RWPE2 (cell line): ENCODE measurements around the gene RFX6.

Source experiments
- ATAC-seq: fragments of 200-7000 bp; cut with Tn5 transposase; 3 replicates; pipeline ENCODE4 v1.9.1; 2021; ENCODE audit warnings: low read depth
- DNase-seq: peaks from one replicate; pipeline ENCODE4 v3.0.0-alpha.2; 2020; ENCODE audit warnings: low spot score
- H3K27ac ChIP-seq: fragments of 450-650 bp; 2 replicates; pipeline ENCODE4 v1.5.1; 2017; ENCODE audit warnings: mild to moderate bottlenecking; ENCODE audit not compliant: poor library complexity, severe bottlenecking
- H3K27me3 ChIP-seq: fragments of 250-450 bp; sonication (Bioruptor Pico); 2 replicates; pipeline ENCODE4 v1.5.1; 2021; ENCODE audit warnings: mild to moderate bottlenecking, moderate library complexity; ENCODE audit not compliant: insufficient read depth, poor library complexity, severe bottlenecking
- H3K36me3 ChIP-seq: fragments of 250-450 bp; sonication (Bioruptor Pico); 2 replicates; pipeline ENCODE4 v1.5.1; 2020; ENCODE audit warnings: low read depth, mild to moderate bottlenecking, moderate library complexity
- H3K4me1 ChIP-seq: fragments of 250-450 bp; sonication (Bioruptor Pico); 2 replicates; pipeline ENCODE4 v1.5.1; 2021; ENCODE audit warnings: mild to moderate bottlenecking, moderate library complexity; ENCODE audit not compliant: insufficient read depth, poor library complexity, severe bottlenecking
- H3K4me3 ChIP-seq: fragments of 250-450 bp; sonication (Bioruptor Pico); 2 replicates; pipeline ENCODE4 v1.5.1; 2021; ENCODE audit warnings: mild to moderate bottlenecking, moderate library complexity; ENCODE audit not compliant: severe bottlenecking
- H3K9me3 ChIP-seq: fragments of 250-450 bp; sonication (Bioruptor Pico); 2 replicates; pipeline ENCODE4 v1.5.1; 2021; ENCODE audit warnings: mild to moderate bottlenecking, moderate library complexity; ENCODE audit not compliant: severe bottlenecking
- CTCF ChIP-seq: fragments of 450-650 bp; IDR thresholded peaks from one replicate; pipeline ENCODE4 v1.5.1; 2017; ENCODE audit warnings: mild to moderate bottlenecking, moderate library complexity; ENCODE audit not compliant: poor library complexity, severe bottlenecking

RFX6 gene

DNA sequence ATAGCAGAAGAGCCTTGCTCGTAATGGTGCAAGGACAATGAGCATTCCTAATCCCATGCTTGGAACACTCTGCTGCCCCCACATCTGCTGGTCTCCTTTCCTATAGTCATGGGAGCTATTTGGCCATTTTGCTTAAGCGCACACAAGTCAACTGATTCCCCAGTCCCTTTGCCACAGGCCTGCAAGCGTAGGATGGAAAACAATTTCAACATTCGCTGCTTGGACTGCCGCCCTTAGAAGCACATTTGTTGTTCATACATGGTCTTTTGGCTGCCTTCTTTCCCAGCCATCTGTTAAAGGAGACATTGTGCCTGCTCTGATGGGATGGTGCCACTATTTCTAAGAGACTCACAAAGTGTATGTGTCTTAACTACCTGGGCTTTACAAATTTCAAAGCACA lies 96.9 kb downstream of the RFX6 start:
- Histone ChIP-seq H3K4me1 (no peaks in the 10 kb centered on the region), H3K9me3 (no peaks in the 10 kb centered on the region), H3K36me3 (no peaks in the 10 kb centered on the region), H3K27me3 (peaks cover 9% of the 10 kb centered on the region), H3K27ac (no peak overlapping the region), H3K4me3 (no peak overlapping the region)
- no peak for TF ChIP-seq CTCF
- DNase-seq (no peak), ATAC-seq (no peak)

- Histone ChIP-seq H3K4me3 (no peak overlapping the region), H3K4me1 (no peaks in the 10 kb centered on the region), H3K27ac (no peak overlapping the region), H3K36me3 (no peaks in the 10 kb centered on the region), H3K9me3 (no peaks in the 10 kb centered on the region), H3K27me3 (peaks cover 9% of the 10 kb centered on the region)
- no peak for ATAC-seq
- DNase-seq: no peak
- TF ChIP-seq CTCF: no peak
Observed at GRCh38 chr6:116974526-116975316, 97.7 kb downstream of the RFX6 start.

DNA sequence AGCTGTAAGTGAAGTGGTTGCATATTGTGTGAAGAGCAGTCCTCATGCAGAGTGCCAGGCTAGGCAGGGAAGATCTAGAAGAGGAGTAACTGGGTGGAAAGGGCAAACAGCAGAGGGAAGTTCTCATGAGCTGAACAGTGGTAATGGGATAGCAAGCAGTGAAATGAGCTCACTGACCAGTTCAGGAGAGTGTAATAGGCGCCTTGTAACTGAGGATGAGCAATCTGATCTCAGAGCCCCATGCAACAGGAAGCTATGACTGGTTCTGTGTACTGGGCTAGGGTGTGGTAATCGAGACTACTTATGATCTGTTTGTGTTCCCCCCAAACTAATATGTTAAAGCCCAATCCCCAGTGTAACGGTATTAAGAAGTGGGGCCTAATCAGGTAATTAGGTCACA lies 98.6 kb downstream of the RFX6 start:
- ATAC-seq (peak; percentile 77), DNase-seq (no peak)
- Histone ChIP-seq H3K4me3 (no peak overlapping the region), H3K27me3 (peaks cover 8% of the 10 kb centered on the region), H3K4me1 (no peaks in the 10 kb centered on the region), H3K9me3 (no peaks in the 10 kb centered on the region), H3K36me3 (no peaks in the 10 kb centered on the region), H3K27ac (no peak overlapping the region)
- no peak for TF ChIP-seq CTCF

- TF ChIP-seq CTCF: no peak
- Histone ChIP-seq H3K36me3 (no peaks in the 10 kb centered on the region), H3K4me3 (no peak overlapping the region), H3K9me3 (no peaks in the 10 kb centered on the region), H3K27me3 (no peaks in the 10 kb centered on the region), H3K27ac (no peak overlapping the region), H3K4me1 (no peaks in the 10 kb centered on the region)
- DNase-seq (no peak), ATAC-seq (no peak)
Observed at GRCh38 chr6:116979560-116979959, 102.5 kb downstream of the RFX6 start.
